PC-9 (cell line): ENCODE measurements around the gene LEP. TPM values are rescaled to one million over a fixed set of nuclear protein-coding genes. Genes with fewer than 3 reads are reported as not detected.

Experiments used
- BruUV-seq: library from RNA; stranded (reverse); fragments of 400-500 nt; replicated peaks from 2 replicates; lab custom pipeline; 2021; lab: Mats Ljungman, UMichigan
- CTCF ChIA-PET: fragments of 300-600 bp; sonication (Branson Sonifier 250); formaldehyde crosslinking; loops from one replicate; lab custom pipeline; 2022; ENCODE audit warnings: antibody characterized with exemption; lab: Charles Lee
- POLR2A ChIA-PET: fragments of 300-600 bp; sonication (Branson Sonifier 250); formaldehyde crosslinking; loops from one replicate; lab custom pipeline; 2022; ENCODE audit warnings: antibody characterized with exemption; ENCODE audit not compliant: unreplicated experiment; lab: Charles Lee
- DNase-seq, 2 experiments: peaks; one replicate each; pipeline versions ENCODE4 v3.0.0 to v3.0.0-alpha.2; 2015 to 2022; ENCODE audit warnings: mixed read lengths in 1 of 2
- H2AFZ ChIP-seq: fragments of 200-600 bp; sonication (generic); 2 replicates; pipeline ENCODE4 v1.8.1; 2017; ENCODE audit warnings: antibody characterized with exemption
- H3F3A ChIP-seq: fragments of 200-600 bp; sonication (generic); 2 replicates; pipeline ENCODE4 v1.8.1; 2017; ENCODE audit warnings: antibody characterized with exemption, mild to moderate bottlenecking, low read depth; ENCODE audit not compliant: insufficient read depth
- H3K27ac ChIP-seq: fragments of 200-600 bp; sonication (generic); 2 replicates; pipeline ENCODE4 v1.6.1; 2016; ENCODE audit warnings: mixed run types
- H3K27me3 ChIP-seq: fragments of 200-600 bp; sonication (generic); 2 replicates; pipeline ENCODE4 v1.6.1; 2016; ENCODE audit warnings: low read depth, mixed run types; ENCODE audit not compliant: insufficient read depth
- H3K36me3 ChIP-seq: fragments of 200-600 bp; sonication (generic); 2 replicates; pipeline ENCODE4 v1.6.1; 2016; ENCODE audit warnings: low read depth, mixed run types
- H3K4me1 ChIP-seq: fragments of 200-600 bp; sonication (generic); replicated peaks from 2 replicates; pipeline ENCODE4 v1.6.1; 2016; ENCODE audit warnings: mixed run types; ENCODE audit not compliant: insufficient read depth
- H3K4me2 ChIP-seq: fragments of 200-600 bp; sonication (generic); 2 replicates; pipeline ENCODE4 v1.6.1; 2017; ENCODE audit warnings: mixed run types
- H3K4me3 ChIP-seq: fragments of 200-600 bp; sonication (generic); 2 replicates; pipeline ENCODE4 v1.6.1; 2016; ENCODE audit warnings: mixed run types
- H3K79me2 ChIP-seq: fragments of 200-600 bp; sonication (generic); 2 replicates; pipeline ENCODE4 v1.6.1; 2017; ENCODE audit warnings: low read depth, mixed run types
- H3K9me2 ChIP-seq: fragments of 200-600 bp; sonication (generic); 2 replicates; pipeline ENCODE4 v1.8.1; 2017; ENCODE audit warnings: mild to moderate bottlenecking; ENCODE audit not compliant: insufficient read depth
- H3K9me3 ChIP-seq: fragments of 200-600 bp; sonication (generic); 2 replicates; pipeline ENCODE4 v1.8.1; 2016; ENCODE audit warnings: low read depth; ENCODE audit not compliant: insufficient read depth
- H4K20me1 ChIP-seq: fragments of 200-600 bp; sonication (generic); 2 replicates; pipeline ENCODE4 v1.8.1; 2017; ENCODE audit not compliant: insufficient read depth
- CTCF ChIP-seq: fragments of 200-600 bp; sonication (generic); conservative IDR thresholded peaks from 2 replicates; pipeline ENCODE4 v1.6.1; 2017; ENCODE audit warnings: mixed run types, antibody characterized with exemption, mild to moderate bottlenecking, moderate library complexity
- EZH2 ChIP-seq: fragments of 200-600 bp; sonication (generic); IDR thresholded peaks from 2 replicates; pipeline ENCODE4 v1.8.0; 2017; ENCODE audit warnings: antibody characterized with exemption, low read depth
- intact Hi-C: fragments of 100-400 bp; cut with micrococcal nuclease; formaldehyde crosslinking; loops from one replicate; pipeline ENCODE4 v1.10.0; 2022; ENCODE audit not compliant: unreplicated experiment
- total RNA-seq: library from RNA; stranded (reverse); gene quantifications from 2 replicates; pipeline ENCODE4 v1.2.3, GENCODE V29; 2021

LEP gene
- total RNA-seq, 1 experiment from 2014 or later, result not detected

DNA sequence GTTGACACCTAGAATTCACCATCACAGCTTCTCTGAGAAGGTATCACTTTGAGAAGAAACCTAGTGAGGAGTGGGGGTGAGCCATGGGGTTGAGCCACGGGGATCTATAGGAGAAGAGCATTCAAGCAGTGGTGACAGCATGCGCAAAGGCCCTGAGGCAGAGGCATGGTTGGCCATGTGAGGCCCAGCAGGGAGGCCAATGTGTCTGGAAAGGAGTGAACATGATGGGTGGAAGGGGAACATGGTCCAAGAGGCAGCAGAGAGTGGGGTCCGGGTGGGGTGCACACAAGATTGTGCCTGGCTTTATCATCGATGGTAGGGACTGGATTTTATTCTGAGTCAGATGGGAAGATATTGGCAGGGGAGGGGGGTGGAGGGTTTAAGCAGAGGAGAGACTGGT is 36.0 kb upstream of the LEP start:
- H3K4me2 ChIP-seq, result no peak overlapping the region
- no peaks in the 10 kb centered on the region for H3K36me3 ChIP-seq
- H3K4me1 ChIP-seq, result no peaks in the 10 kb centered on the region
- no peaks in the 10 kb centered on the region for H3K79me2 ChIP-seq
- H3K9me3 ChIP-seq, result no peaks in the 10 kb centered on the region
- no peaks in the 10 kb centered on the region for H3F3A ChIP-seq
- no peak for DNase-seq
- ChIA-PET POLR2A (interaction anchor here (0.6 kb wide), 1 partner anchor 20 kb away, joined by 3 read pairs; no protein-coding TSS in a partner anchor), CTCF (no interaction called here)
- H3K9me2 ChIP-seq, result no peaks in the 10 kb centered on the region
- H3K27ac ChIP-seq, result no peak overlapping the region
- H4K20me1 ChIP-seq, result no peaks in the 10 kb centered on the region
- H3K27me3 ChIP-seq, result peaks cover 26% of the 10 kb centered on the region
- no peak overlapping the region for H3K4me3 ChIP-seq
- no peak for TF ChIP-seq CTCF
- TF ChIP-seq EZH2, result no peak
- no peak overlapping the region for H2AFZ ChIP-seq
- no TSS peak for BruUV-seq
- intact Hi-C loops, result loop anchor here (5.0 kb wide), 1 partner anchor 183 kb away; no protein-coding TSS in a partner anchor

DNA sequence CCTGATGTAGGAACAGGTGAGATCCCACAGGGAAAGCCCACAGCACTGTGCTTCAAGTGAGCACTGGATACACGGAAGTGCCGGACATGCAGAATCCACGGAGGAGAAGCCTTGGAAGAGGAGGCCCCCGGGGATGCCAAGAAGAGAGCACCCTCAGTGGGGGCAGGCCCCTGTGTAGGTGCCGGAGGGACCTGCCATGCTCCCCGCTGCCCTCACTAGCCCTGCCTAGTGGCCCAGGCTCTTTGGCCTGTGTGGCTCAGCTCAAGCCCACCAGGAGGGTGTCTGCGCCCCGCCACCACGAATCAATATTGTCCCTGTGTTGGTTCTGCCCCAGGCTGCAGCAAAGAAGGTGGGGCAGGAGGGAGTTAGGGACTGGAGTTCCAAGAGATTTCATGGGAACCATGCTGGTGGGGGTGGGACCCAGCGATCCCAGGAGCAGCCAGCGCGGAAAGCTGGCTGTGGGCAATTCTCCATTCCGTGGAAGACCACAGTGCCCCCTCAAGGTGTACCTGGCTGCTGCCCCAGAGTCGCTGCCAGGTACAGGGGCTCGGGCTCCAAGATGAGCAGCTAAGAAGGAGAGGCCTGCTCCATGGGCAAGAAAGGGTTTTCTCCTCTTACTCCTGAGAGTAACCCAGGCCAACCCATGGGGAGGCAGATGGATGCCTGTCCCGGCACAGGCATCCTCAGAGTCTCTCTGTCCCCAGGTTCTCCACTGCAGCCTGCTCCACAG is 34.9 kb upstream of the LEP start:
- Histone ChIP-seq H2AFZ (no peak overlapping the region), H3K79me2 (no peaks in the 10 kb centered on the region), H3K9me3 (no peaks in the 10 kb centered on the region), H3K4me3 (no peak overlapping the region), H3K27ac (no peak overlapping the region), H3K4me2 (no peak overlapping the region), H3K36me3 (no peaks in the 10 kb centered on the region), H4K20me1 (no peaks in the 10 kb centered on the region), H3K27me3 (peaks cover 26% of the 10 kb centered on the region), H3K4me1 (no peaks in the 10 kb centered on the region), H3F3A (no peaks in the 10 kb centered on the region), H3K9me2 (no peaks in the 10 kb centered on the region)
- TF ChIP-seq EZH2 (no peak), CTCF (no peak)
- DNase-seq, result no peak
- ChIA-PET POLR2A (interaction anchor here (0.5 kb wide), 2 partner anchors 21 to 1877 kb away, joined by 4 read pairs; no protein-coding TSS in a partner anchor), CTCF (no interaction called here)
- no TSS peak for BruUV-seq
- intact Hi-C loops, result loop anchor here (5.0 kb wide), 1 partner anchor 184 kb away; no protein-coding TSS in a partner anchor

- H3K9me2 ChIP-seq, result no peaks in the 10 kb centered on the region
- peaks cover 26% of the 10 kb centered on the region for H3K27me3 ChIP-seq
- CTCF ChIA-PET, result interaction anchor here (0.6 to 3.1 kb wide), 3 partner anchors 72 to 354 kb away, joined by 4 to 41 read pairs (median 5); no protein-coding TSS in a partner anchor
Measured at GRCh38 chr7:128206747-128207500, 34.2 kb upstream of the LEP start.

More at GRCh38 chr7:128206747-128207500, 34.2 kb upstream of the LEP start:
- TF ChIP-seq CTCF (no peak), EZH2 (no peak)
- Histone ChIP-seq H3K36me3 (no peaks in the 10 kb centered on the region), H3F3A (no peaks in the 10 kb centered on the region), H3K4me2 (no peak overlapping the region), H3K9me3 (no peaks in the 10 kb centered on the region), H3K4me1 (no peaks in the 10 kb centered on the region), H2AFZ (no peak overlapping the region), H4K20me1 (no peaks in the 10 kb centered on the region), H3K79me2 (no peaks in the 10 kb centered on the region), H3K4me3 (no peak overlapping the region), H3K27ac (no peak overlapping the region)
- no peak for DNase-seq
- intact Hi-C loops, result loop anchor here (5.0 kb wide), 1 partner anchor 185 kb away; no protein-coding TSS in a partner anchor
- POLR2A ChIA-PET, result interaction anchor here (0.5 kb wide), 1 partner anchor 22 kb away, joined by 4 read pairs; no protein-coding TSS in a partner anchor
- no TSS peak for BruUV-seq
